Measurements from ENCODE around the gene ASCC1. TPM values are rescaled to one million over a fixed set of nuclear protein-coding genes. Genes with fewer than 3 reads are reported as not detected.

ASCC1 gene
- total and polyA plus RNA-seq, 2 donors (not counting 3 experiments of a cell fraction or from before 2014, with no cell fraction given): 16.0 to 24.9 TPM

DNA sequence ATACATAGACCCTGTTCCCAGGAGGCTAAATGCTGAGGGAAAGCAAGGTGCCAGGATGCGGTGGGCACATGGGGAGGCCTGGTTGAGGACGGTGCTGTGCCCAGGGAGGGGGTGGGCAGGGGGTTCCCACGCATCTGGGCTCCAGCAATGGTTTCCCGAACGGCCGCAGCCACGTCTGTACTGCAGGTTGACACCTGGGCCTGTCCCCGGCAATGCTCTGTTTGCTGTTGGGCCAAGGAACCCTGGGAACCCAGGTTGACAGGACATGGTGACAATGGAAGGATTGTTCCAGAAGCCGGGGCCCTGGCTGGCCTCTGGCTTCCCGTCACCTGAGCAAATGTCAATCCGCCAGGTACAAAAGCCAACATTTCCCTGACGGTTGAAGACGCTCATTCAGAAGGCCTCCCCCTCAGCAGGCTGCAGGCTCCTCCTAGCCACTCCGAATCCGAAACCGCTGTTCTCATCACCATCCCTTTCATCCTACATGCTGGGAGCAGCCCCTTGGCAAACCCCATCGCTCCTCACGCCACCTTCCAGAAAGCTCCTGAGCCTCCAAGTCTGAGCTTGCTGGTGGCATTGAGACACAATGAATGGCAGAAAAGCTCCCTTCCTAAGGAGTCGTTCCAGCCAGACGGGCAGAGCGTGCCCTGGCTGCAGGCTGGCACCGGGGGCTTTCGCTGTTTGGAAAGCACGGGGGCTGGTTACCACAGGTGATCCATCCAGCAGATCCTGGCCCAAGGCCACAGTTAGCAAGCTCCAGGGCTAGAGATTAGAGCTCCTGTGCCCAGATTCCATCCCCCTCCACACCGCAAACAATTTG lies 158.9 kb downstream of the ASCC1 start:
- intact Hi-C loops (cut with micrococcal nuclease): no loop called here
- no peak for DNase-seq (ENCODE audit: low read depth, low spot score)
- ChIA-PET CTCF (interaction anchor here (0.9 to 4.1 kb wide), 4 partner anchors 8 to 161 kb away, joined by 3 to 54 read pairs (median 3); no protein-coding TSS in a partner anchor), POLR2A (no interaction called here)
- FAIRE-seq: no peak
- Histone ChIP-seq H3K27ac (ENCODE audit: insufficient read depth, low read depth, low read length) (no peak overlapping the region), H3K36me3 (ENCODE audit: control insufficient read depth in 2 of 2, extremely low read depth in 1 of 2, insufficient read depth in 2 of 2, low read length in 2 of 2) (no peaks in the 10 kb centered on the region), H3K79me2 (ENCODE audit: control insufficient read depth, insufficient read depth, low read length) (no peaks in the 10 kb centered on the region), H3K9me3 (replicated peaks; ENCODE audit: control insufficient read depth, insufficient read depth, low read length) (no peaks in the 10 kb centered on the region), H3K4me1 (ENCODE audit: control insufficient read depth, extremely low read depth, insufficient read depth, low read length) (peaks cover 10% of the 10 kb centered on the region), H3K9me1 (replicated peaks; ENCODE audit: control insufficient read depth, extremely low read depth, insufficient read depth, low read length) (no peaks in the 10 kb centered on the region), H3K9ac (replicated peaks; ENCODE audit: extremely low read depth, insufficient read depth, low read length) (no peak overlapping the region), H4K20me1 (replicated peaks; ENCODE audit: control insufficient read depth, extremely low read depth, insufficient read depth, low read length) (no peaks in the 10 kb centered on the region), H2AFZ (ENCODE audit: low read depth, low read length) (no peak overlapping the region), H3K27me3 (ENCODE audit: control insufficient read depth in 2 of 2, insufficient read depth in 2 of 2, low read length in 2 of 2) (no peaks in the 10 kb centered on the region), H3K4me3 (replicated peaks in 1 of 3; ENCODE audit: insufficient read depth in 1 of 3, low read depth in 1 of 3, low read length in 3 of 3) (no peak overlapping the region), H3K4me2 (ENCODE audit: insufficient read depth, low read length) (no peak overlapping the region)
- dilution Hi-C loops (cut with MboI; ENCODE audit: extremely low pct_ligation_motif_present, low sequenced_read_pairs): no loop called here
- no TSS peak for BruUV-seq (replicated peaks)
- TF ChIP-seq EZH2 (IDR thresholded peaks at IDR 0.05; ENCODE audit: borderline replicate concordance, low read depth, low read length, severe bottlenecking) (no peak), FOS (IDR thresholded peaks at IDR 0.05; ENCODE audit: borderline replicate concordance, insufficient read depth, low read length) (no peak), GATA2 (IDR thresholded peaks at IDR 0.05; ENCODE audit: insufficient read depth, insufficient read length, low read depth, low read length) (no peak), POLR2AphosphoS5 (IDR thresholded peaks at IDR 0.05; ENCODE audit: insufficient read depth, low read depth, low read length) (no peak), MYC (IDR thresholded peaks at IDR 0.05; ENCODE audit: low read depth, low read length) (no peak), JUN (IDR thresholded peaks at IDR 0.05; ENCODE audit: borderline replicate concordance, insufficient read depth, insufficient read length, low read depth) (no peak), POLR2A (IDR thresholded peaks at IDR 0.05; ENCODE audit: low read depth, low read length) (no peak)
- TF ChIP-seq, protein P1, sequence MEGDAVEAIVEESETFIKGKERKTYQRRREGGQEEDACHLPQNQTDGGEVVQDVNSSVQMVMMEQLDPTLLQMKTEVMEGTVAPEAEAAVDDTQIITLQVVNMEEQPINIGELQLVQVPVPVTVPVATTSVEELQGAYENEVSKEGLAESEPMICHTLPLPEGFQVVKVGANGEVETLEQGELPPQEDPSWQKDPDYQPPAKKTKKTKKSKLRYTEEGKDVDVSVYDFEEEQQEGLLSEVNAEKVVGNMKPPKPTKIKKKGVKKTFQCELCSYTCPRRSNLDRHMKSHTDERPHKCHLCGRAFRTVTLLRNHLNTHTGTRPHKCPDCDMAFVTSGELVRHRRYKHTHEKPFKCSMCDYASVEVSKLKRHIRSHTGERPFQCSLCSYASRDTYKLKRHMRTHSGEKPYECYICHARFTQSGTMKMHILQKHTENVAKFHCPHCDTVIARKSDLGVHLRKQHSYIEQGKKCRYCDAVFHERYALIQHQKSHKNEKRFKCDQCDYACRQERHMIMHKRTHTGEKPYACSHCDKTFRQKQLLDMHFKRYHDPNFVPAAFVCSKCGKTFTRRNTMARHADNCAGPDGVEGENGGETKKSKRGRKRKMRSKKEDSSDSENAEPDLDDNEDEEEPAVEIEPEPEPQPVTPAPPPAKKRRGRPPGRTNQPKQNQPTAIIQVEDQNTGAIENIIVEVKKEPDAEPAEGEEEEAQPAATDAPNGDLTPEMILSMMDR (IDR thresholded peaks at IDR 0.05; ENCODE audit: extremely low read depth in 1 of 2, insufficient read depth in 1 of 2, low read depth in 1 of 2, low read length in 2 of 2): no peak
- TF ChIP-seq, protein P2, sequence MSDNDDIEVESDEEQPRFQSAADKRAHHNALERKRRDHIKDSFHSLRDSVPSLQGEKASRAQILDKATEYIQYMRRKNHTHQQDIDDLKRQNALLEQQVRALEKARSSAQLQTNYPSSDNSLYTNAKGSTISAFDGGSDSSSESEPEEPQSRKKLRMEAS (IDR thresholded peaks at IDR 0.05; ENCODE audit: insufficient read depth, insufficient read length): no peak
